ENCODE data around the gene PCDH15. TPM values are rescaled to one million over a fixed set of nuclear protein-coding genes. Genes with fewer than 3 reads are reported as not detected.

PCDH15 gene
- total RNA-seq, 2 donors from 2014 or later = 0.58 to 0.95 TPM

DNA sequence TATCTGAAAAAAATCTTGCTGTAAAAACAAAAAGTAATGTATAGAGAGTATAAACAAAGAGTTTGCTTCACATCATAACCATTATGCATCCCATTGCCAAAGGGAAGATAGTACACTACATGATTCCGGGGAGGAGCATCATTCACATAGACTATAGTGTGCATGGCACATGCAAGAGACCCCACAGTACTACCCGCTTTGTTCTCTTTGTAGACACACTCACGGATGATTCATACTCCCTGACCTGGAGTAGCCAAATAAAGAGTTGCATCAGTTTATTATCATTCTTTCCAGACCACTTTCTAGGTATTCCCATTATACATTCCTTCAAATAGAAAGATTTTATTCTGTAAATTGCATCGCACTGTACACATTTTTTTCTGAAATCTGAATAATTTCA is 356.9 kb downstream of the PCDH15 start:
- no peak overlapping the region for H3K27ac ChIP-seq (ENCODE audit: low read depth, low read length)
- no peaks in the 10 kb centered on the region for H3K27me3 ChIP-seq (ENCODE audit: control insufficient read depth, insufficient read depth, low read length, poor library complexity, severe bottlenecking)
- H3K4me3 Mint-ChIP-seq = no peak overlapping the region
- no peaks in the 10 kb centered on the region for H3K36me3 Mint-ChIP-seq (ENCODE audit: low read depth)
- no peaks in the 10 kb centered on the region for H3K27me3 Mint-ChIP-seq (ENCODE audit: insufficient read depth)
- no peaks in the 10 kb centered on the region for H3K9me3 ChIP-seq (ENCODE audit: control insufficient read depth, low read length)
- peaks cover 32% of the 10 kb centered on the region for H3K4me1 Mint-ChIP-seq
- H3K36me3 ChIP-seq (ENCODE audit: control insufficient read depth, insufficient read depth, low read length) = no peaks in the 10 kb centered on the region
- H3K9ac ChIP-seq (ENCODE audit: extremely low read depth, low read length, poor library complexity, severe bottlenecking) = no peak overlapping the region
- no peaks in the 10 kb centered on the region for H3K9me3 Mint-ChIP-seq
- DNase-seq = no peak
- WGBS, 2 experiments (ENCODE audit: insufficient coverage in 1 of 2, insufficient read length in 1 of 2) = 90 to 96% methylated on average over 3 of the region's 4 CpGs
- H3K27ac Mint-ChIP-seq = no peak overlapping the region
- TF ChIP-seq, protein P1, sequence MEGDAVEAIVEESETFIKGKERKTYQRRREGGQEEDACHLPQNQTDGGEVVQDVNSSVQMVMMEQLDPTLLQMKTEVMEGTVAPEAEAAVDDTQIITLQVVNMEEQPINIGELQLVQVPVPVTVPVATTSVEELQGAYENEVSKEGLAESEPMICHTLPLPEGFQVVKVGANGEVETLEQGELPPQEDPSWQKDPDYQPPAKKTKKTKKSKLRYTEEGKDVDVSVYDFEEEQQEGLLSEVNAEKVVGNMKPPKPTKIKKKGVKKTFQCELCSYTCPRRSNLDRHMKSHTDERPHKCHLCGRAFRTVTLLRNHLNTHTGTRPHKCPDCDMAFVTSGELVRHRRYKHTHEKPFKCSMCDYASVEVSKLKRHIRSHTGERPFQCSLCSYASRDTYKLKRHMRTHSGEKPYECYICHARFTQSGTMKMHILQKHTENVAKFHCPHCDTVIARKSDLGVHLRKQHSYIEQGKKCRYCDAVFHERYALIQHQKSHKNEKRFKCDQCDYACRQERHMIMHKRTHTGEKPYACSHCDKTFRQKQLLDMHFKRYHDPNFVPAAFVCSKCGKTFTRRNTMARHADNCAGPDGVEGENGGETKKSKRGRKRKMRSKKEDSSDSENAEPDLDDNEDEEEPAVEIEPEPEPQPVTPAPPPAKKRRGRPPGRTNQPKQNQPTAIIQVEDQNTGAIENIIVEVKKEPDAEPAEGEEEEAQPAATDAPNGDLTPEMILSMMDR (conservative IDR thresholded peaks at IDR 0.05) = no peak
- H3K4me3 ChIP-seq (ENCODE audit: low read length) = no peak overlapping the region
- no peaks in the 10 kb centered on the region for H3K4me1 ChIP-seq (ENCODE audit: control insufficient read depth, insufficient read depth, low read length)

DNA sequence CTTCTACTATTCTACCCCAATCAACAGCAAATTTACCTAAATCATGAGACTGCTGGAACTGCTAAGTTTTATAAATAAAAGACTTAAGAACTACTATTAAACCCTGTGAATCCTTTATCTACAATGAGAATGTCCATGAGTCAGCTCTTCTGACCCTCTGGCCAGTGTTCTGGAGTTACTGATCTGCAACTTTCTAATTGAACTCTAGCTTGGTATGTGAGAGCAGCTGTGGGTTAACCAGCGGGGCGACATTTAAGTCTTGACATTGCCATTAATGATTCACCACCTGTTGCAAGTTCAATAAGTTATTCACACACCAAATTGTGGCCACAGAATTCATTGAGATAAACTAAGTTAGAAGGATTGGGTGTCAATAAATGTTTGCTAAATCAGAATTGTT is 359.8 kb downstream of the PCDH15 start:
- Mint-ChIP-seq H3K27me3 (ENCODE audit: insufficient read depth) (no peaks in the 10 kb centered on the region), H3K36me3 (ENCODE audit: low read depth) (no peaks in the 10 kb centered on the region), H3K4me1 (peaks cover 18% of the 10 kb centered on the region), H3K4me3 (no peak overlapping the region), H3K9me3 (no peaks in the 10 kb centered on the region), H3K27ac (peak overlapping the region; percentile 4)
- no peaks in the 10 kb centered on the region for H3K4me1 ChIP-seq (ENCODE audit: control insufficient read depth, insufficient read depth, low read length)
- H3K27ac ChIP-seq (ENCODE audit: low read depth, low read length) = no peak overlapping the region
- WGBS, 2 experiments (ENCODE audit: insufficient coverage in 1 of 2, insufficient read length in 1 of 2) = 97 to 100% methylated on average over 1 to 2 of the region's 2 CpGs
- TF ChIP-seq, protein P1 (conservative IDR thresholded peaks at IDR 0.05) = no peak
- no peaks in the 10 kb centered on the region for H3K27me3 ChIP-seq (ENCODE audit: control insufficient read depth, insufficient read depth, low read length, poor library complexity, severe bottlenecking)
- H3K36me3 ChIP-seq (ENCODE audit: control insufficient read depth, insufficient read depth, low read length) = no peaks in the 10 kb centered on the region
- DNase-seq = no peak
- no peak overlapping the region for H3K4me3 ChIP-seq (ENCODE audit: low read length)
- no peak overlapping the region for H3K9ac ChIP-seq (ENCODE audit: extremely low read depth, low read length, poor library complexity, severe bottlenecking)
- H3K9me3 ChIP-seq (ENCODE audit: control insufficient read depth, low read length) = no peaks in the 10 kb centered on the region

DNA sequence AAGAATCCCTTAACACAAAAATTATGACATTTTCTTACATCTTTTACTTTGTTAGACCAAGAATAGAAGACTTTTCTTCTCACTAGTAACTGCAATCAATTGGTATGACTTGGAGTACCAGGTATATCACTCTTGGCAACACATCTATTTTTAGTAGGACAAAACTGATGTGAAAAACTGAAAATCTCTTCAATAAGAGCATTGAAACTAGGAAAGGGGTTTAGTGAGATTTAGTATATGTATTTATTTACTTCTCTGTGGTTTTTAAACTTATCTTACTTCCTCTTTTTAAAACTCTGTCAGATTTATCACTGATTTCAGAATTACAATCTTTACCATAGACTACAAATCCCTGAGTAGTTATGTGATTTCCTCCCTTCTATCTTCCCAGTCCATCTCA is 366.2 kb downstream of the PCDH15 start:
- H3K27ac ChIP-seq (ENCODE audit: low read depth, low read length) = no peak overlapping the region
- Mint-ChIP-seq H3K9me3 (peaks cover 6% of the 10 kb centered on the region), H3K36me3 (ENCODE audit: low read depth) (no peaks in the 10 kb centered on the region), H3K4me1 (peaks cover under 1% of the 10 kb centered on the region), H3K4me3 (no peak overlapping the region), H3K27ac (no peak overlapping the region), H3K27me3 (ENCODE audit: insufficient read depth) (no peaks in the 10 kb centered on the region)
- H3K4me3 ChIP-seq (ENCODE audit: low read length) = no peak overlapping the region
- no peaks in the 10 kb centered on the region for H3K4me1 ChIP-seq (ENCODE audit: control insufficient read depth, insufficient read depth, low read length)
- no peak overlapping the region for H3K9ac ChIP-seq (ENCODE audit: extremely low read depth, low read length, poor library complexity, severe bottlenecking)
- peaks cover 10% of the 10 kb centered on the region for H3K9me3 ChIP-seq (ENCODE audit: control insufficient read depth, low read length)
- no peak for DNase-seq
- no peaks in the 10 kb centered on the region for H3K27me3 ChIP-seq (ENCODE audit: control insufficient read depth, insufficient read depth, low read length, poor library complexity, severe bottlenecking)
- H3K36me3 ChIP-seq (ENCODE audit: control insufficient read depth, insufficient read depth, low read length) = no peaks in the 10 kb centered on the region
- TF ChIP-seq, protein P1 (conservative IDR thresholded peaks at IDR 0.05) = no peak

All from endodermal cell (in vitro differentiated cells).